ENCODE measurements around the gene POLR1A. TPM values are rescaled to one million over a fixed set of nuclear protein-coding genes. Genes with fewer than 3 reads are reported as not detected.

The POLR1A gene
- polyA plus RNA-seq, 2 of the 4 experiments (the other 2 are of a cell fraction) = 22.8 to 55.7 TPM

DNA sequence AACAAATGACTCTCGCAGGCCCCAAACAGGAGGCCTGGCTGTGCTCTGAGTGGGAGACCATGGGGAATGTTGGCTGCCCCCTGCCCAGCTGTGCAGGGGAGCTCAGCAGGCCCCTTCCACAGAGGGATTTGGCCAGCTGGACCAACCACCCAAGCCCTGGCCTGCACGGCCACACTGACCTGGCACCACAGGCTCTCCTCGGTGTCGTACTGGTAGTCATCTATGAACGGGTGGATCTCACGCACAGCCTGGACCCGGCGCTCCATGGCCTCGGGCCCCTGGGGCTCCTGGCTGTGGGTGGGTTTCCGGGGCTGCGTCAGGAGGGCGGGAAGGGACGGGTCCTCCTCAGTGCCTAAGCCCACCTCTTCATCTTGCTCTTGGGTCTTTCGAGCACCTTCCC, 74.5 kb downstream of the POLR1A start:
- POLR2A ChIA-PET = no interaction called here
- CTCF ChIA-PET = interaction anchor here (1.3 to 6.9 kb wide), 3 partner anchors 47 to 204 kb away, joined by 4 to 57 read pairs (median 40); partner anchors contain the start of gene ST3GAL5
- Histone ChIP-seq H3K9me3 (no peaks in the 10 kb centered on the region), H3K4me1 (peaks cover 6% of the 10 kb centered on the region; the same call in 2 of the 3 replicates), H3K4me2 (no peak overlapping the region), H3K27ac (no peak overlapping the region), H3K4me3 (no peak overlapping the region)
- DNase-seq (ENCODE audit: low read depth in 1 of 2, low spot score in 1 of 2) (no peak), FAIRE-seq (no peak), ATAC-seq (no peak)
- TF ChIP-seq, protein P1, sequence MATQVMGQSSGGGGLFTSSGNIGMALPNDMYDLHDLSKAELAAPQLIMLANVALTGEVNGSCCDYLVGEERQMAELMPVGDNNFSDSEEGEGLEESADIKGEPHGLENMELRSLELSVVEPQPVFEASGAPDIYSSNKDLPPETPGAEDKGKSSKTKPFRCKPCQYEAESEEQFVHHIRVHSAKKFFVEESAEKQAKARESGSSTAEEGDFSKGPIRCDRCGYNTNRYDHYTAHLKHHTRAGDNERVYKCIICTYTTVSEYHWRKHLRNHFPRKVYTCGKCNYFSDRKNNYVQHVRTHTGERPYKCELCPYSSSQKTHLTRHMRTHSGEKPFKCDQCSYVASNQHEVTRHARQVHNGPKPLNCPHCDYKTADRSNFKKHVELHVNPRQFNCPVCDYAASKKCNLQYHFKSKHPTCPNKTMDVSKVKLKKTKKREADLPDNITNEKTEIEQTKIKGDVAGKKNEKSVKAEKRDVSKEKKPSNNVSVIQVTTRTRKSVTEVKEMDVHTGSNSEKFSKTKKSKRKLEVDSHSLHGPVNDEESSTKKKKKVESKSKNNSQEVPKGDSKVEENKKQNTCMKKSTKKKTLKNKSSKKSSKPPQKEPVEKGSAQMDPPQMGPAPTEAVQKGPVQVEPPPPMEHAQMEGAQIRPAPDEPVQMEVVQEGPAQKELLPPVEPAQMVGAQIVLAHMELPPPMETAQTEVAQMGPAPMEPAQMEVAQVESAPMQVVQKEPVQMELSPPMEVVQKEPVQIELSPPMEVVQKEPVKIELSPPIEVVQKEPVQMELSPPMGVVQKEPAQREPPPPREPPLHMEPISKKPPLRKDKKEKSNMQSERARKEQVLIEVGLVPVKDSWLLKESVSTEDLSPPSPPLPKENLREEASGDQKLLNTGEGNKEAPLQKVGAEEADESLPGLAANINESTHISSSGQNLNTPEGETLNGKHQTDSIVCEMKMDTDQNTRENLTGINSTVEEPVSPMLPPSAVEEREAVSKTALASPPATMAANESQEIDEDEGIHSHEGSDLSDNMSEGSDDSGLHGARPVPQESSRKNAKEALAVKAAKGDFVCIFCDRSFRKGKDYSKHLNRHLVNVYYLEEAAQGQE (IDR thresholded peaks at IDR 0.05) = no peak
- TF ChIP-seq, protein P2, sequence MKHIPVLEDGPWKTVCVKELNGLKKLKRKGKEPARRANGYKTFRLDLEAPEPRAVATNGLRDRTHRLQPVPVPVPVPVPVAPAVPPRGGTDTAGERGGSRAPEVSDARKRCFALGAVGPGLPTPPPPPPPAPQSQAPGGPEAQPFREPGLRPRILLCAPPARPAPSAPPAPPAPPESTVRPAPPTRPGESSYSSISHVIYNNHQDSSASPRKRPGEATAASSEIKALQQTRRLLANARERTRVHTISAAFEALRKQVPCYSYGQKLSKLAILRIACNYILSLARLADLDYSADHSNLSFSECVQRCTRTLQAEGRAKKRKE (CRISPR knock-in tag; IDR thresholded peaks at IDR 0.05; ENCODE audit: low read depth) = no peak
- TF ChIP-seq RAD21 (conservative IDR thresholded peaks at IDR 0.05 in 1 of 2, IDR thresholded peaks at IDR 0.05 in 1 of 2) (no peak), SMC3 (IDR thresholded peaks at IDR 0.05) (no peak), ZSCAN20 (CRISPR knock-in tag; IDR thresholded peaks at IDR 0.05) (no peak), RCOR1 (IDR thresholded peaks at IDR 0.05; ENCODE audit: low read depth, low read length) (no peak), POLR2A (IDR thresholded peaks at IDR 0.05; ENCODE audit: low read length) (no peak), JUN (IDR thresholded peaks at IDR 0.05) (no peak), FOSL2 (IDR thresholded peaks at IDR 0.05) (no peak), FOSL2 (CRISPR knock-in tag; IDR thresholded peaks at IDR 0.05) (no peak), PHF8 (IDR thresholded peaks at IDR 0.05; ENCODE audit: borderline replicate concordance, low read depth) (no peak), HOXB5 (CRISPR knock-in tag; IDR thresholded peaks at IDR 0.05) (no peak)
- WGBS (ENCODE audit: missing lambda C conversion rate) = 94% methylated on average over 13 of the region's 14 CpGs

DNA sequence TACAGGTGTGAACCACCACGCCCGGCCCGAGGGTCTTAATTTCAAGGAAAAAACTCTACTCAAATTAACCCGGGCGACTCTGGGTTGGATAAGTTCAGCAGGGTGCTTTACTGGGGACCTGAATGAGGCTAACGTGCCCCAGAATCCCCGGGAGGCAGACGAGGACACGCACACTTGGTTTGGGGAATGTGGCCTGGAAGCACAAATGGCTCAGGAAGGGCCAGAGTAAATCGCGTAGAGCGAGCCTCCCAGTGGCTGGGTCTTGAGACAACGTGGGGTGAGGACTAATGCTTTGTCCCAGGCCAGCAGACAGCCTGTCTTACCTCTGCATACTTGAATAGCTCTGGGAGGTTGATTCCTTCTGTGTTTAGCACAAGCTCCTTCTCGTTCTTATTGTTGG, 75.8 kb downstream of the POLR1A start:
- WGBS (ENCODE audit: missing lambda C conversion rate) = 93% methylated on average over 14 of the region's 14 CpGs
- Histone ChIP-seq H3K4me1 (no peaks in the 10 kb centered on the region), H3K27ac (no peak overlapping the region), H3K4me2 (no peak overlapping the region), H3K9me3 (no peaks in the 10 kb centered on the region), H3K4me3 (no peak overlapping the region)
- ChIA-PET CTCF (interaction anchor here (0.7 to 6.6 kb wide), 5 partner anchors 8 to 202 kb away, joined by 4 to 40 read pairs (median 5); partner anchors contain the start of gene ST3GAL5), POLR2A (no interaction called here)
- ATAC-seq = no peak
- no peak for DNase-seq (ENCODE audit: low read depth in 1 of 2, low spot score in 1 of 2)
- FAIRE-seq = no peak
- no peak for TF ChIP-seq HDAC2 (IDR thresholded peaks at IDR 0.05)
- TF ChIP-seq, protein P3, sequence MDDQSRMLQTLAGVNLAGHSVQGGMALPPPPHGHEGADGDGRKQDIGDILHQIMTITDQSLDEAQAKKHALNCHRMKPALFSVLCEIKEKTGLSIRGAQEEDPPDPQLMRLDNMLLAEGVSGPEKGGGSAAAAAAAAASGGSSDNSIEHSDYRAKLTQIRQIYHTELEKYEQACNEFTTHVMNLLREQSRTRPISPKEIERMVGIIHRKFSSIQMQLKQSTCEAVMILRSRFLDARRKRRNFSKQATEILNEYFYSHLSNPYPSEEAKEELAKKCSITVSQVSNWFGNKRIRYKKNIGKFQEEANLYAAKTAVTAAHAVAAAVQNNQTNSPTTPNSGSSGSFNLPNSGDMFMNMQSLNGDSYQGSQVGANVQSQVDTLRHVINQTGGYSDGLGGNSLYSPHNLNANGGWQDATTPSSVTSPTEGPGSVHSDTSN (IDR thresholded peaks at IDR 0.05) = no peak
- TF ChIP-seq, protein P4, sequence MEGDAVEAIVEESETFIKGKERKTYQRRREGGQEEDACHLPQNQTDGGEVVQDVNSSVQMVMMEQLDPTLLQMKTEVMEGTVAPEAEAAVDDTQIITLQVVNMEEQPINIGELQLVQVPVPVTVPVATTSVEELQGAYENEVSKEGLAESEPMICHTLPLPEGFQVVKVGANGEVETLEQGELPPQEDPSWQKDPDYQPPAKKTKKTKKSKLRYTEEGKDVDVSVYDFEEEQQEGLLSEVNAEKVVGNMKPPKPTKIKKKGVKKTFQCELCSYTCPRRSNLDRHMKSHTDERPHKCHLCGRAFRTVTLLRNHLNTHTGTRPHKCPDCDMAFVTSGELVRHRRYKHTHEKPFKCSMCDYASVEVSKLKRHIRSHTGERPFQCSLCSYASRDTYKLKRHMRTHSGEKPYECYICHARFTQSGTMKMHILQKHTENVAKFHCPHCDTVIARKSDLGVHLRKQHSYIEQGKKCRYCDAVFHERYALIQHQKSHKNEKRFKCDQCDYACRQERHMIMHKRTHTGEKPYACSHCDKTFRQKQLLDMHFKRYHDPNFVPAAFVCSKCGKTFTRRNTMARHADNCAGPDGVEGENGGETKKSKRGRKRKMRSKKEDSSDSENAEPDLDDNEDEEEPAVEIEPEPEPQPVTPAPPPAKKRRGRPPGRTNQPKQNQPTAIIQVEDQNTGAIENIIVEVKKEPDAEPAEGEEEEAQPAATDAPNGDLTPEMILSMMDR (IDR thresholded peaks at IDR 0.05) = no peak

DNA sequence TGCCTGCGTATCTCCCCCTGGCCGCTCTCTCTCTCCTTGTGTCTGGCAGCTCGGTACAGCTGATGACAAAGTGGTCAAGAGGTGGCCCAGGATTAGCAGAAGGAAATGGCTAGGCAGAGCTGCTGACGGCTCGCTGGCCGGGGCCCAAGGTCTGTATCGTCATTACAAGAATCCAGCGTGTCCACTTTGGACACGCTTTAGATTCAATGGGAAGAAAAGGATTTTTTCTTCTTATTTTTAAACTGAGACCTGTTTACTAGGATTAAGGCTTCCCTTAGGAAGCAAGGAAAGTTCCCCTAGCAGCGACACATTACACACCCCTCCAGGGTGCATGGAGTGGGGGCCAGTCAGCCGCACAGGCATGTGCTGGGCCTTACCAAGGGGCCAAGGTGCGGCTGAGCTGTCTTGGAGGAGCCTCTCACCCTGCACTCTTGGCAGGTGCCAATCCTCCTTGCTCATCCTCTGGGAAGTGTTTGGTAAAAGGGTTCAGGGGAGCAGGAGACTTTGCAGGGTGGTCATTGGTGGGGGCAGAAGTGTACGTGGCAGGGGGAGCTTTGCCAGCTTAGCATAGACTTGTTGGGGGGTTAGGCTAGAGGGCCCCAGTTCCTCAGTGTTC, 76.8 kb downstream of the POLR1A start:
- no peak overlapping the region for H3K4me2 ChIP-seq
- no peak for ATAC-seq
- no peak overlapping the region for H3K27ac ChIP-seq
- H3K4me1 ChIP-seq = no peaks in the 10 kb centered on the region
- POLR2A ChIA-PET = no interaction called here
- CTCF ChIA-PET = interaction anchor here (0.6 to 6.6 kb wide), 6 partner anchors 15 to 201 kb away, joined by 3 to 40 read pairs (median 6); partner anchors contain the start of gene ST3GAL5
- no peak for FAIRE-seq
- DNase-seq (ENCODE audit: low read depth in 1 of 2, low spot score in 1 of 2) = no peak
- no peaks in the 10 kb centered on the region for H3K9me3 ChIP-seq
- H3K4me3 ChIP-seq = no peak overlapping the region
- WGBS (ENCODE audit: missing lambda C conversion rate) = 95% methylated on average over 13 of the region's 13 CpGs
- TF ChIP-seq ZFP36 (IDR thresholded peaks at IDR 0.05; ENCODE audit: borderline replicate concordance, partially characterized antibody) = no peak
- no peak for TF ChIP-seq RARB (CRISPR knock-in tag; IDR thresholded peaks at IDR 0.05)
- TF ChIP-seq, protein P4 (IDR thresholded peaks at IDR 0.05) = no peak
- TF ChIP-seq, protein P5, sequence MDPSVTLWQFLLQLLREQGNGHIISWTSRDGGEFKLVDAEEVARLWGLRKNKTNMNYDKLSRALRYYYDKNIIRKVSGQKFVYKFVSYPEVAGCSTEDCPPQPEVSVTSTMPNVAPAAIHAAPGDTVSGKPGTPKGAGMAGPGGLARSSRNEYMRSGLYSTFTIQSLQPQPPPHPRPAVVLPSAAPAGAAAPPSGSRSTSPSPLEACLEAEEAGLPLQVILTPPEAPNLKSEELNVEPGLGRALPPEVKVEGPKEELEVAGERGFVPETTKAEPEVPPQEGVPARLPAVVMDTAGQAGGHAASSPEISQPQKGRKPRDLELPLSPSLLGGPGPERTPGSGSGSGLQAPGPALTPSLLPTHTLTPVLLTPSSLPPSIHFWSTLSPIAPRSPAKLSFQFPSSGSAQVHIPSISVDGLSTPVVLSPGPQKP (IDR thresholded peaks at IDR 0.05; ENCODE audit: low read depth, low read length) = no peak
- TF ChIP-seq PHF8 (IDR thresholded peaks at IDR 0.05; ENCODE audit: borderline replicate concordance, low read depth) = no peak
- no peak for TF ChIP-seq FOXS1 (CRISPR knock-in tag; IDR thresholded peaks at IDR 0.05)
- TF ChIP-seq, protein P2 (CRISPR knock-in tag; IDR thresholded peaks at IDR 0.05; ENCODE audit: low read depth) = no peak
- TF ChIP-seq, protein P6, sequence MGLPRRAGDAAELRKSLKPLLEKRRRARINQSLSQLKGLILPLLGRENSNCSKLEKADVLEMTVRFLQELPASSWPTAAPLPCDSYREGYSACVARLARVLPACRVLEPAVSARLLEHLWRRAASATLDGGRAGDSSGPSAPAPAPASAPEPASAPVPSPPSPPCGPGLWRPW (IDR thresholded peaks at IDR 0.05) = no peak

All from A549 (cell line).